Lower leg skin (tissue), 3 donors: ENCODE measurements around the gene TBX6.

Experiments
- CTCF ChIP-seq, 3 donors: fragments of 450-650 bp; IDR thresholded peaks; one replicate each; pipeline ENCODE4 v1.5.1; 2016; ENCODE audit warnings: antibody characterized with exemption in 3 of 3, mild to moderate bottlenecking in 3 of 3, moderate library complexity in 2 of 3
- POLR2A ChIP-seq, 2 donors: fragments of 450-650 bp; IDR thresholded peaks; one replicate each; pipeline ENCODE4 v1.6.1; 2016 to 2017; ENCODE audit warnings: antibody characterized with exemption in 2 of 2, mild to moderate bottlenecking in 1 of 2, moderate library complexity in 1 of 2

GRCh38 chr16:30065102-30065942, 26.4 kb downstream of the TBX6 start, which contains the start of gene ALDOA:
- no peak for TF ChIP-seq CTCF (IDR thresholded peaks at IDR 0.05)
- peak in 1 of 2 donors; percentile 95 for TF ChIP-seq POLR2A (IDR thresholded peaks at IDR 0.05)
